ENCODE measurements around the gene KLK13. TPM values are rescaled to one million over a fixed set of nuclear protein-coding genes. Genes with fewer than 3 reads are reported as not detected.

Gene KLK13
- 0.10 and 0.12 TPM in 2 replicates for polyA plus RNA-seq (2013)

- Histone ChIP-seq H2BK5ac (ENCODE audit: low read depth, low read length, poor library complexity) (no peak within 1 kb of the TSS), H3K27me3 (ENCODE audit: insufficient read depth, low read length) (no peaks in the 10 kb centered on the region), H3K4me3 (ENCODE audit: low read depth, low read length) (peak within 1 kb of the TSS; percentile 59), H3K18ac (ENCODE audit: low read length) (no peak within 1 kb of the TSS), H3K79me2 (ENCODE audit: control insufficient read depth, insufficient read depth, low read length, poor library complexity) (no peaks in the 10 kb centered on the region), H2AK5ac (ENCODE audit: low read length) (no peak within 1 kb of the TSS), H4K8ac (ENCODE audit: low read depth, low read length) (peak within 1 kb of the TSS; percentile 47), H4K91ac (ENCODE audit: low read depth, low read length) (no peak within 1 kb of the TSS), H3K4me1 (ENCODE audit: control insufficient read depth in 1 of 2, insufficient read depth in 2 of 2, low read length in 2 of 2) (peaks cover 2 to 3% of the 10 kb centered on the region in 2 experiments), H3K14ac (ENCODE audit: low read length) (no peak within 1 kb of the TSS), H3K36me3 (ENCODE audit: control insufficient read depth in 1 of 2, insufficient read depth in 2 of 2, low read length in 2 of 2) (no peaks in the 10 kb centered on the region), H3K4ac (ENCODE audit: low read depth, low read length) (no peak within 1 kb of the TSS), H3K9me3 (ENCODE audit: insufficient read depth, low read depth, low read length) (no peaks in the 10 kb centered on the region), H3K9ac (ENCODE audit: low read length) (no peak within 1 kb of the TSS), H3K23ac (ENCODE audit: low read length) (no peak within 1 kb of the TSS), H3K79me1 (ENCODE audit: low read length) (no peaks in the 10 kb centered on the region), H3K4me2 (ENCODE audit: low read length) (peak within 1 kb of the TSS; percentile 79), H2BK120ac (ENCODE audit: insufficient read depth, low read length, poor library complexity) (no peak within 1 kb of the TSS), H4K12ac (ENCODE audit: low read depth, low read length) (no peak within 1 kb of the TSS), H2BK12ac (ENCODE audit: low read length) (no peak within 1 kb of the TSS), H2AFZ (ENCODE audit: insufficient read depth, low read length, poor library complexity) (peak within 1 kb of the TSS; percentile 20), H3K27ac (ENCODE audit: low read depth, low read length) (no peak within 1 kb of the TSS)
- no peak for DNase-seq
- no CpG with 5 or more reads among the region's 38 CpGs for WGBS (ENCODE audit: extremely low coverage, insufficient coverage, insufficient read length)
These were observed at the start of gene KLK13 for GRCh38 chr19:51064534-51065220. Gene KLK13, minus strand, starts transcription at chr19:51065092. Its CDS starts 25 bp downstream, at chr19:51065067.

GRCh38 chr19:51114087-51114729 is 49.3 kb upstream of the KLK13 start:
- peaks cover 2% of the 10 kb centered on the region for H3K9me3 ChIP-seq (ENCODE audit: insufficient read depth, low read depth, low read length)
- no peak overlapping the region for H3K27ac ChIP-seq (ENCODE audit: low read depth, low read length)
- H3K27me3 ChIP-seq (ENCODE audit: insufficient read depth, low read length): no peaks in the 10 kb centered on the region
- H3K4ac ChIP-seq (ENCODE audit: low read depth, low read length): no peak overlapping the region
- no CpG with 5 or more reads among the region's 6 CpGs for WGBS (ENCODE audit: extremely low coverage, insufficient coverage, insufficient read length)
- no peaks in the 10 kb centered on the region for H3K4me1 ChIP-seq (ENCODE audit: control insufficient read depth in 1 of 2, insufficient read depth in 2 of 2, low read length in 2 of 2)
- no peak overlapping the region for H3K9ac ChIP-seq (ENCODE audit: low read length)
- no peak for DNase-seq
- H2BK120ac ChIP-seq (ENCODE audit: insufficient read depth, low read length, poor library complexity): no peak overlapping the region
- H2AK5ac ChIP-seq (ENCODE audit: low read length): no peak overlapping the region
- no peak overlapping the region for H3K18ac ChIP-seq (ENCODE audit: low read length)
- no peak overlapping the region for H2BK5ac ChIP-seq (ENCODE audit: low read depth, low read length, poor library complexity)
- H2BK12ac ChIP-seq (ENCODE audit: low read length): no peak overlapping the region
- no peak overlapping the region for H4K12ac ChIP-seq (ENCODE audit: low read depth, low read length)
- no peak overlapping the region for H4K91ac ChIP-seq (ENCODE audit: low read depth, low read length)
- no peaks in the 10 kb centered on the region for H3K79me1 ChIP-seq (ENCODE audit: low read length)
- no peak overlapping the region for H2AFZ ChIP-seq (ENCODE audit: insufficient read depth, low read length, poor library complexity)
- no peaks in the 10 kb centered on the region for H3K79me2 ChIP-seq (ENCODE audit: control insufficient read depth, insufficient read depth, low read length, poor library complexity)
- H3K4me3 ChIP-seq (ENCODE audit: low read depth, low read length): no peak overlapping the region
- H4K8ac ChIP-seq (ENCODE audit: low read depth, low read length): no peak overlapping the region
- no peak overlapping the region for H3K4me2 ChIP-seq (ENCODE audit: low read length)
- no peaks in the 10 kb centered on the region for H3K36me3 ChIP-seq (ENCODE audit: control insufficient read depth in 1 of 2, insufficient read depth in 2 of 2, low read length in 2 of 2)
- H3K23ac ChIP-seq (ENCODE audit: low read length): no peak overlapping the region
- H3K14ac ChIP-seq (ENCODE audit: low read length): no peak overlapping the region

GRCh38 chr19:51111606-51112005 is 46.7 kb upstream of the KLK13 start:
- Histone ChIP-seq H4K91ac (ENCODE audit: low read depth, low read length) (no peak overlapping the region), H3K79me1 (ENCODE audit: low read length) (peaks cover 2% of the 10 kb centered on the region), H3K27me3 (ENCODE audit: insufficient read depth, low read length) (no peaks in the 10 kb centered on the region), H3K14ac (ENCODE audit: low read length) (no peak overlapping the region), H3K4me3 (ENCODE audit: low read depth, low read length) (no peak overlapping the region), H3K4ac (ENCODE audit: low read depth, low read length) (no peak overlapping the region), H4K12ac (ENCODE audit: low read depth, low read length) (no peak overlapping the region), H2BK12ac (ENCODE audit: low read length) (no peak overlapping the region), H3K9me3 (ENCODE audit: insufficient read depth, low read depth, low read length) (peaks cover 2% of the 10 kb centered on the region), H2BK5ac (ENCODE audit: low read depth, low read length, poor library complexity) (no peak overlapping the region), H3K79me2 (ENCODE audit: control insufficient read depth, insufficient read depth, low read length, poor library complexity) (no peaks in the 10 kb centered on the region), H3K36me3 (ENCODE audit: control insufficient read depth in 1 of 2, insufficient read depth in 2 of 2, low read length in 2 of 2) (no peaks in the 10 kb centered on the region), H2AFZ (ENCODE audit: insufficient read depth, low read length, poor library complexity) (no peak overlapping the region), H2AK5ac (ENCODE audit: low read length) (no peak overlapping the region), H3K23ac (ENCODE audit: low read length) (no peak overlapping the region), H2BK120ac (ENCODE audit: insufficient read depth, low read length, poor library complexity) (no peak overlapping the region), H3K18ac (ENCODE audit: low read length) (no peak overlapping the region), H3K4me1 (ENCODE audit: control insufficient read depth in 1 of 2, insufficient read depth in 2 of 2, low read length in 2 of 2) (peaks cover 7 to 10% of the 10 kb centered on the region in 2 experiments), H4K8ac (ENCODE audit: low read depth, low read length) (no peak overlapping the region), H3K9ac (ENCODE audit: low read length) (no peak overlapping the region), H3K4me2 (ENCODE audit: low read length) (no peak overlapping the region), H3K27ac (ENCODE audit: low read depth, low read length) (no peak overlapping the region)
- whole genome bisulfite sequencing (ENCODE audit: extremely low coverage, insufficient coverage, insufficient read length): no CpG with 5 or more reads among the region's 6 CpGs
- no peak for DNase-seq

- WGBS (ENCODE audit: extremely low coverage, insufficient coverage, insufficient read length): no CpG with 5 or more reads among the region's 1 CpG
- Histone ChIP-seq H3K27me3 (ENCODE audit: insufficient read depth, low read length) (no peaks in the 10 kb centered on the region), H2BK5ac (ENCODE audit: low read depth, low read length, poor library complexity) (no peak overlapping the region)
These were observed 45.7 kb upstream of the KLK13 start for GRCh38 chr19:51110666-51110971.

More at GRCh38 chr19:51110666-51110971, 45.7 kb upstream of the KLK13 start:
- Histone ChIP-seq H2AK5ac (ENCODE audit: low read length) (no peak overlapping the region), H3K9ac (ENCODE audit: low read length) (no peak overlapping the region), H3K79me2 (ENCODE audit: control insufficient read depth, insufficient read depth, low read length, poor library complexity) (no peaks in the 10 kb centered on the region), H4K91ac (ENCODE audit: low read depth, low read length) (no peak overlapping the region), H3K79me1 (ENCODE audit: low read length) (peaks cover 2% of the 10 kb centered on the region), H3K23ac (ENCODE audit: low read length) (no peak overlapping the region), H3K18ac (ENCODE audit: low read length) (no peak overlapping the region), H3K4me3 (ENCODE audit: low read depth, low read length) (no peak overlapping the region), H2BK12ac (ENCODE audit: low read length) (no peak overlapping the region), H2AFZ (ENCODE audit: insufficient read depth, low read length, poor library complexity) (no peak overlapping the region), H2BK120ac (ENCODE audit: insufficient read depth, low read length, poor library complexity) (no peak overlapping the region), H3K27ac (ENCODE audit: low read depth, low read length) (no peak overlapping the region), H3K9me3 (ENCODE audit: insufficient read depth, low read depth, low read length) (peaks cover 3% of the 10 kb centered on the region), H3K4me1 (ENCODE audit: control insufficient read depth in 1 of 2, insufficient read depth in 2 of 2, low read length in 2 of 2) (peaks cover 7 to 10% of the 10 kb centered on the region in 2 experiments), H3K14ac (ENCODE audit: low read length) (no peak overlapping the region), H4K8ac (ENCODE audit: low read depth, low read length) (no peak overlapping the region), H3K36me3 (ENCODE audit: control insufficient read depth in 1 of 2, insufficient read depth in 2 of 2, low read length in 2 of 2) (peaks cover 0 to 4% of the 10 kb centered on the region in 2 experiments), H3K4me2 (ENCODE audit: low read length) (no peak overlapping the region), H4K12ac (ENCODE audit: low read depth, low read length) (no peak overlapping the region), H3K4ac (ENCODE audit: low read depth, low read length) (no peak overlapping the region)
- DNase-seq: no peak

All from trophoblast cell (in vitro differentiated cells and primary cell).